H1 (cell line): Measurements from ENCODE around the gene TAF1B. TPM values are rescaled to one million over a fixed set of nuclear protein-coding genes. Genes with fewer than 3 reads are reported as not detected.

Source experiments
- CTCF ChIA-PET: fragments of 300-600 bp; sonication (Branson Sonifier 250); formaldehyde crosslinking; loops from one replicate; lab custom pipeline; 2021; ENCODE audit not compliant: partially characterized antibody; lab: Charles Lee
- POLR2A ChIA-PET: fragments of 300-600 bp; sonication (Branson Sonifier 250); formaldehyde crosslinking; loops from one replicate; lab custom pipeline; 2021; ENCODE audit warnings: inconsistent platforms; ENCODE audit not compliant: partially characterized antibody; lab: Charles Lee
- DNase-seq, 2 experiments: peaks; one replicate each; pipeline versions ENCODE4 v3.0.0 to v3.0.0-alpha.2; 2010 to 2022; ENCODE audit warnings: low spot score in 2 of 2, low read depth in 1 of 2, mixed read lengths in 1 of 2
- FAIRE-seq: peaks from 2 replicates; lab custom pipeline; 2011; peaks lifted over from hg19 to GRCh38; lab: Jason Lieb, UNC
- H2AFZ ChIP-seq: 2 replicates; pipeline ENCODE4 v1.8.1; 2012; ENCODE audit warnings: low read length, inconsistent platforms
- H2AK5ac ChIP-seq: 2 replicates; pipeline ENCODE4 v1.6.1; 2013; ENCODE audit warnings: low read depth, low read length
- H2BK120ac ChIP-seq: replicated peaks from 2 replicates; pipeline ENCODE3; 2013; ENCODE audit warnings: low read depth, low read length, inconsistent platforms
- H2BK12ac ChIP-seq: 2 replicates; pipeline ENCODE4 v1.6.1; 2013; ENCODE audit warnings: low read depth, low read length
- H2BK15ac ChIP-seq: 2 replicates; pipeline ENCODE4 v1.6.1; 2013; ENCODE audit warnings: low read length
- H2BK20ac ChIP-seq: 2 replicates; pipeline ENCODE4 v1.6.1; 2013; ENCODE audit warnings: low read length
- H2BK5ac ChIP-seq: 2 replicates; pipeline ENCODE4 v1.6.1; 2013; ENCODE audit warnings: low read depth, low read length
- H3K14ac ChIP-seq: 2 replicates; pipeline ENCODE4 v1.6.1; 2013; ENCODE audit warnings: inconsistent platforms; ENCODE audit not compliant: insufficient read length
- H3K18ac ChIP-seq: 2 replicates; pipeline ENCODE4 v1.6.1; 2013; ENCODE audit warnings: low read length; ENCODE audit errors: extremely low read depth
- H3K23ac ChIP-seq: 2 replicates; pipeline ENCODE4 v1.6.1; 2013; ENCODE audit warnings: inconsistent platforms; ENCODE audit not compliant: insufficient read length
- H3K23me2 ChIP-seq: 2 replicates; pipeline ENCODE4 v1.6.1; 2013; ENCODE audit warnings: low read depth, low read length
- H3K27ac ChIP-seq: 2 replicates; pipeline ENCODE4 v1.6.1; 2011; ENCODE audit warnings: low read depth, low read length, inconsistent platforms
- H3K27me3 ChIP-seq, 4 experiments: replicated peaks in 1 of 4; 1 replicate in 1 of 4; 2 replicates in 3 of 4; pipeline versions ENCODE4 v1.6.1 to v1.8.1; 2011 to 2013; ENCODE audit warnings: low read length in 3 of 4, mild to moderate bottlenecking in 3 of 4, inconsistent platforms in 2 of 4, mixed read lengths in 2 of 4, moderate library complexity in 1 of 4; ENCODE audit not compliant: control insufficient read depth in 3 of 4, insufficient read depth in 3 of 4; ENCODE audit errors: extremely low read depth in 1 of 4
- H3K36me3 ChIP-seq, 4 experiments: 2 replicates each; pipeline versions ENCODE4 v1.6.1 to v1.8.1; 2011 to 2013; ENCODE audit warnings: mild to moderate bottlenecking in 4 of 4, low read length in 3 of 4, moderate library complexity in 2 of 4, control low read depth in 1 of 4, inconsistent platforms in 1 of 4; ENCODE audit not compliant: insufficient read depth in 4 of 4, control insufficient read depth in 2 of 4
- H3K4ac ChIP-seq: replicated peaks from 2 replicates; pipeline ENCODE3; 2013; ENCODE audit warnings: low read length, low read depth, mixed read lengths, inconsistent platforms; ENCODE audit not compliant: insufficient read length
- H3K4me1 ChIP-seq, 4 experiments: replicated peaks in 1 of 4; 1 replicate in 1 of 4; 2 replicates in 3 of 4; pipeline versions ENCODE4 v1.6.1 to v1.8.1; 2011 to 2013; ENCODE audit warnings: low read length in 3 of 4, inconsistent platforms in 2 of 4, mixed read lengths in 1 of 4; ENCODE audit not compliant: insufficient read depth in 4 of 4, control insufficient read depth in 3 of 4
- H3K4me2 ChIP-seq, 2 experiments: 2 replicates each; pipeline versions ENCODE4 v1.6.1 to v1.8.1; 2011 to 2013; ENCODE audit warnings: low read depth in 2 of 2, low read length in 2 of 2, control low read depth in 1 of 2, inconsistent platforms in 1 of 2, mild to moderate bottlenecking in 1 of 2; ENCODE audit not compliant: insufficient read depth in 1 of 2
- H3K4me3 ChIP-seq, 4 experiments: fragments of 200-600, 300-600 bp in 1 of 4; sonication (generic), shearing (Covaris generic), sonication (Bioruptor Twin) in 1 of 4; 2 replicates each; pipeline versions ENCODE4 v1.5.1 to v1.8.1; 2011 to 2016; ENCODE audit warnings: low read length in 4 of 4, low read depth in 3 of 4, control low read depth in 2 of 4, inconsistent platforms in 2 of 4, mild to moderate bottlenecking in 2 of 4, mixed read lengths in 1 of 4, moderate library complexity in 1 of 4; ENCODE audit not compliant: insufficient read depth in 2 of 4; ENCODE audit errors: extremely low read depth in 1 of 4
- H3K56ac ChIP-seq: replicated peaks from 2 replicates; pipeline ENCODE3; 2013; ENCODE audit warnings: low read depth, mild to moderate bottlenecking, mixed read lengths, low read length, inconsistent platforms; ENCODE audit not compliant: insufficient read length
- H3K79me1 ChIP-seq: 2 replicates; pipeline ENCODE4 v1.6.1; 2013; ENCODE audit warnings: low read depth, low read length, control low read depth
- H3K79me2 ChIP-seq, 2 experiments: 2 replicates each; pipeline versions ENCODE4 v1.6.1 to v1.8.1; 2012 to 2013; ENCODE audit warnings: low read length in 2 of 2, mild to moderate bottlenecking in 2 of 2, inconsistent platforms in 1 of 2; ENCODE audit not compliant: insufficient read depth in 2 of 2, control insufficient read depth in 1 of 2
- H3K9ac ChIP-seq, 4 experiments: replicated peaks in 1 of 4; 1 replicate in 1 of 4; 2 replicates in 3 of 4; pipeline versions ENCODE4 v1.6.1 to v1.8.1; 2011 to 2013; ENCODE audit warnings: low read depth in 3 of 4, low read length in 3 of 4, control low read depth in 2 of 4, mild to moderate bottlenecking in 2 of 4, moderate library complexity in 2 of 4, inconsistent platforms in 1 of 4; ENCODE audit errors: extremely low read depth in 1 of 4
- H3K9me3 ChIP-seq, 2 experiments: 2 replicates each; pipeline versions ENCODE4 v1.6.1 to v1.8.1; 2012 to 2013; ENCODE audit warnings: mild to moderate bottlenecking in 2 of 2, moderate library complexity in 2 of 2, control low read depth in 1 of 2, inconsistent platforms in 1 of 2, low read depth in 1 of 2, low read length in 1 of 2, mixed read lengths in 1 of 2; ENCODE audit not compliant: insufficient read depth in 2 of 2
- H4K20me1 ChIP-seq, 2 experiments: replicated peaks in 1 of 2; 2 replicates each; pipeline versions ENCODE3 to v1.8.1; 2011 to 2013; ENCODE audit warnings: inconsistent platforms in 2 of 2, low read length in 2 of 2, mild to moderate bottlenecking in 1 of 2; ENCODE audit not compliant: insufficient read depth in 2 of 2, control insufficient read depth in 1 of 2
- H4K5ac ChIP-seq: 2 replicates; pipeline ENCODE4 v1.6.1; 2013; ENCODE audit warnings: low read length, low read depth, mixed read lengths, inconsistent platforms; ENCODE audit not compliant: insufficient read length
- H4K8ac ChIP-seq: 2 replicates; pipeline ENCODE4 v1.8.0; 2013; ENCODE audit warnings: mild to moderate bottlenecking, moderate library complexity, low read length, inconsistent platforms; ENCODE audit not compliant: insufficient read depth; ENCODE audit errors: extremely low read depth
- H4K91ac ChIP-seq: replicated peaks from 2 replicates; pipeline ENCODE3; 2013; ENCODE audit warnings: low read length, mixed read lengths, inconsistent platforms; ENCODE audit not compliant: insufficient read length
- GTF2F1 ChIP-seq: IDR thresholded peaks from 2 replicates; pipeline ENCODE4 v1.6.1; 2012; ENCODE audit warnings: low read depth, low read length, improper control_type of control experiment, borderline replicate concordance
- POLR2AphosphoS5 ChIP-seq: IDR thresholded peaks from 2 replicates; pipeline ENCODE4 v1.6.1; 2011; ENCODE audit warnings: low read depth, low read length
- POU5F1 ChIP-seq: IDR thresholded peaks from 2 replicates; pipeline ENCODE4 v1.6.1; 2011; ENCODE audit warnings: low read depth, mild to moderate bottlenecking, low read length, moderate library complexity
- RBBP5 ChIP-seq: IDR thresholded peaks from 2 replicates; pipeline ENCODE4 v1.7.1; 2012; ENCODE audit warnings: low read depth, mild to moderate bottlenecking, inconsistent platforms, low read length, moderate library complexity, borderline replicate concordance
- SAP30 ChIP-seq: fragments of 300-600 bp; sonication (generic); IDR thresholded peaks from 2 replicates; pipeline ENCODE4 v1.7.1; 2012; ENCODE audit warnings: low read length, moderate library complexity, mild to moderate bottlenecking, inconsistent platforms; ENCODE audit not compliant: insufficient read depth, insufficient replicate concordance
- SIRT6 ChIP-seq: IDR thresholded peaks from one replicate; pipeline ENCODE4 v1.7.1; 2012; ENCODE audit warnings: low read length, inconsistent platforms
- SP2 ChIP-seq: IDR thresholded peaks from 2 replicates; pipeline ENCODE4 v1.6.1; 2012; ENCODE audit warnings: mild to moderate bottlenecking, low read length, inconsistent platforms
- SRF ChIP-seq: IDR thresholded peaks from 2 replicates; pipeline ENCODE4 v1.6.1; 2011; ENCODE audit warnings: mild to moderate bottlenecking, low read depth, low read length, moderate library complexity
- TAF1 ChIP-seq: IDR thresholded peaks from 2 replicates; pipeline ENCODE4 v1.6.1; 2011; ENCODE audit warnings: mild to moderate bottlenecking, low read depth, low read length
- TBP ChIP-seq: IDR thresholded peaks from 2 replicates; pipeline ENCODE4 v1.6.1; 2011; ENCODE audit warnings: low read depth, low read length, improper control_type of control experiment
- WGBS, 2 experiments: shearing (Covaris generic) in 1 of 2; methylation state at CpG; one replicate each; pipeline versions ENCODE4 v1.1.6 to v1.1.7; 2013 to 2015; ENCODE audit warnings: low lambda C conversion rate in 2 of 2, mixed read lengths in 2 of 2, inconsistent platforms in 1 of 2, low coverage in 1 of 2, missing lambda C conversion rate in 1 of 2; ENCODE audit not compliant: insufficient replicate concordance in 2 of 2, insufficient coverage in 1 of 2, insufficient read length in 1 of 2; ENCODE audit errors: extremely low coverage in 1 of 2, missing lambda C conversion rate in 1 of 2; 5-methylcytosine and 5-hydroxymethylcytosine counted together
- polyA plus RNA-seq, 7 experiments: library from polyadenylated mRNA; depleted of rRNA in 3 of 7; stranded (reverse) in 5 of 7; unstranded in 2 of 7; fragments of >200 nt in 5 of 7; fragments of 200-250 nt in 2 of 7; gene quantifications; 1 replicate in 5 of 7; 2 replicates in 1 of 7; 4 replicates in 1 of 7; pipeline versions ENCODE4 v1.2.1 to v1.2.3, GENCODE V29; 2011 to 2013; ENCODE audit warnings: missing spikeins in 2 of 7, mixed read lengths in 2 of 7
- total RNA-seq: library from RNA; stranded (reverse); fragmentation: NEBNext Ultra II Directional; extraction: Animal tissue kit (Norgen Biotek cat#: 25700); gene quantifications from 2 replicates; pipeline ENCODE4 v1.2.1, GENCODE V29; 2021
- TF ChIP-seq, protein P1 (sequence below): IDR thresholded peaks from 2 replicates; pipeline ENCODE4 v1.6.1; 2011; ENCODE audit warnings: low read depth, mild to moderate bottlenecking, low read length; ENCODE audit not compliant: insufficient read depth

The TAF1B gene
- total and polyA plus RNA-seq, 2 of the 8 experiments (the other 6 are each of a cell fraction or from before 2014, with no cell fraction given) = 6.6 to 25.2 TPM

DNA sequence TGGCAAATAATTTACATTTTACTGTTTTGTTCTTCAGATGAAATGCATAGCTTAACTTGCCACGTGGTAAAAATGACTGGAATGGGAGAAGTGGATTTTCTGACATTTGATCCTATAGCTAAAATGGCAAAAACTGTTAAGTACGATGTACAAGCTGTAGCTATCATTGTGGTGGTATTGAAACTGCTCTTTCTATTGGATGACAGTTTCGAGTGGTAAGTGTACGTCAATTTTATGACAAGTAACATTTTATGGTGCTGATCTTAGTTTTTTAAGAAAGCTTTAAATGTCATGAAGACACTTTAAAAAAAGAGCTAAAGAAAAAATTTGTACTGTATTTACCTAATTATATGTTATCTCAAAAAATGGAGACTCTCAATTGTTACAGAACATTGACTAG is 67.4 kb downstream of the TAF1B start:
- 61% methylated on average over 4 of the region's 4 CpGs; no CpG with 5 or more reads in 1 of the 2 experiments for WGBS, 2 experiments
- Histone ChIP-seq H4K8ac (no peak overlapping the region), H3K9me3 (no peaks in the 10 kb centered on the region), H3K56ac (no peak overlapping the region), H2BK20ac (no peak overlapping the region), H3K27me3 (no peaks in the 10 kb centered on the region), H3K36me3 (peaks cover 0 to 8% (median 4%) of the 10 kb centered on the region in 4 experiments; a peak in 4 of 8 replicates), H2BK120ac (no peak overlapping the region), H2AFZ (no peak overlapping the region), H3K9ac (no peak overlapping the region), H3K4me3 (no peak overlapping the region), H2BK5ac (no peak overlapping the region), H3K4ac (no peak overlapping the region), H3K4me1 (no peaks in the 10 kb centered on the region; a peak in 1 of 7 replicates), H3K79me2 (no peaks in the 10 kb centered on the region), H3K18ac (no peak overlapping the region), H3K27ac (no peak overlapping the region), H4K5ac (no peak overlapping the region), H3K14ac (no peak overlapping the region), H3K23ac (no peak overlapping the region), H4K91ac (no peak overlapping the region), H3K4me2 (no peak overlapping the region), H3K23me2 (no peaks in the 10 kb centered on the region), H2BK15ac (no peak overlapping the region), H2AK5ac (no peak overlapping the region), H4K20me1 (no peaks in the 10 kb centered on the region), H3K79me1 (no peaks in the 10 kb centered on the region), H2BK12ac (no peak overlapping the region)
- ChIA-PET CTCF (interaction anchor here (0.9 to 1.6 kb wide), 3 partner anchors 9 to 97 kb away, joined by 4 to 5 read pairs (median 4); no protein-coding TSS in a partner anchor), POLR2A (no interaction called here)
- DNase-seq (no peak), FAIRE-seq (no peak)
- TF ChIP-seq SP2 (no peak), GTF2F1 (no peak), TAF1 (no peak), RBBP5 (no peak), SRF (no peak), TBP (no peak), POLR2AphosphoS5 (no peak), SAP30 (no peak), POU5F1 (no peak), SIRT6 (no peak)
- TF ChIP-seq, protein P1, sequence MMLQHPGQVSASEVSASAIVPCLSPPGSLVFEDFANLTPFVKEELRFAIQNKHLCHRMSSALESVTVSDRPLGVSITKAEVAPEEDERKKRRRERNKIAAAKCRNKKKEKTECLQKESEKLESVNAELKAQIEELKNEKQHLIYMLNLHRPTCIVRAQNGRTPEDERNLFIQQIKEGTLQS = no peak
